HEK293T (cell line): Measurements from ENCODE around the gene NOSTRIN.

Source experiments
- CTCF ChIA-PET: fragments of 350-600 bp; formaldehyde crosslinking; extraction: SDS; loops from one replicate; lab custom pipeline; 2021; ENCODE audit warnings: antibody characterized with exemption, inconsistent platforms; lab: Yijun Ruan, JAX
- POLR2A ChIA-PET: fragments of 350-600 bp; formaldehyde crosslinking; extraction: SDS; loops from one replicate; lab custom pipeline; 2020; ENCODE audit warnings: antibody characterized with exemption, inconsistent platforms; lab: Yijun Ruan, JAX
- DNase-seq: peaks from one replicate; pipeline ENCODE4 v3.0.0; 2012; ENCODE audit warnings: mixed read lengths; ENCODE audit errors: extremely low spot score
- ARNT ChIP-seq: fragments of 450-650 bp; IDR thresholded peaks from 2 replicates; pipeline ENCODE4 v1.6.1; 2017; ENCODE audit warnings: mild to moderate bottlenecking
- BHLHE40 ChIP-seq: fragments of 450-650 bp; IDR thresholded peaks from 2 replicates; pipeline ENCODE4 v1.6.1; 2016; ENCODE audit warnings: mild to moderate bottlenecking, moderate library complexity, borderline replicate concordance
- CTBP1 ChIP-seq: fragments of 450-650 bp; IDR thresholded peaks from 2 replicates; pipeline ENCODE4 v1.6.1; 2016; ENCODE audit warnings: borderline replicate concordance
- ELF4 ChIP-seq: fragments of 450-650 bp; IDR thresholded peaks from 2 replicates; pipeline ENCODE4 v1.6.1; 2017; ENCODE audit warnings: antibody characterized with exemption
- FOXA1 ChIP-seq: fragments of 450-650 bp; IDR thresholded peaks from 2 replicates; pipeline ENCODE4 v1.6.1; 2016; ENCODE audit warnings: mild to moderate bottlenecking
- FOXK2 ChIP-seq: fragments of 450-650 bp; IDR thresholded peaks from 2 replicates; pipeline ENCODE4 v1.6.1; 2016; ENCODE audit warnings: mild to moderate bottlenecking
- FOXM1 ChIP-seq: fragments of 450-650 bp; IDR thresholded peaks from 2 replicates; pipeline ENCODE4 v1.6.1; 2017; ENCODE audit warnings: mild to moderate bottlenecking, borderline replicate concordance
- HDGF ChIP-seq: fragments of 450-650 bp; IDR thresholded peaks from 2 replicates; pipeline ENCODE4 v1.6.1; 2017; ENCODE audit warnings: antibody characterized with exemption, borderline replicate concordance
- L3MBTL2 ChIP-seq: fragments of 450-650 bp; conservative IDR thresholded peaks from 2 replicates; pipeline ENCODE4 v1.6.1; 2016; ENCODE audit warnings: mild to moderate bottlenecking
- LEF1 ChIP-seq: fragments of 450-650 bp; IDR thresholded peaks from 2 replicates; pipeline ENCODE4 v1.6.1; 2017; ENCODE audit warnings: mild to moderate bottlenecking, borderline replicate concordance
- NFRKB ChIP-seq: fragments of 450-650 bp; IDR thresholded peaks from 2 replicates; pipeline ENCODE4 v1.6.1; 2016; ENCODE audit warnings: mild to moderate bottlenecking, moderate library complexity
- SP1 ChIP-seq: fragments of 450-650 bp; IDR thresholded peaks from 2 replicates; pipeline ENCODE4 v1.6.1; 2017
- SUZ12 ChIP-seq: fragments of 450-650 bp; IDR thresholded peaks from 2 replicates; pipeline ENCODE4 v1.6.1; 2016; ENCODE audit warnings: mild to moderate bottlenecking
- TARDBP ChIP-seq: fragments of 450-650 bp; IDR thresholded peaks from 2 replicates; pipeline ENCODE4 v1.6.1; 2016
- ZNF384 ChIP-seq: fragments of 450-650 bp; IDR thresholded peaks from 2 replicates; pipeline ENCODE4 v1.6.1; 2016
- TF ChIP-seq, protein P1 (sequence below): fragments of 450-650 bp; IDR thresholded peaks from 2 replicates; pipeline ENCODE4 v1.6.1; 2016

Gene NOSTRIN, protein sequence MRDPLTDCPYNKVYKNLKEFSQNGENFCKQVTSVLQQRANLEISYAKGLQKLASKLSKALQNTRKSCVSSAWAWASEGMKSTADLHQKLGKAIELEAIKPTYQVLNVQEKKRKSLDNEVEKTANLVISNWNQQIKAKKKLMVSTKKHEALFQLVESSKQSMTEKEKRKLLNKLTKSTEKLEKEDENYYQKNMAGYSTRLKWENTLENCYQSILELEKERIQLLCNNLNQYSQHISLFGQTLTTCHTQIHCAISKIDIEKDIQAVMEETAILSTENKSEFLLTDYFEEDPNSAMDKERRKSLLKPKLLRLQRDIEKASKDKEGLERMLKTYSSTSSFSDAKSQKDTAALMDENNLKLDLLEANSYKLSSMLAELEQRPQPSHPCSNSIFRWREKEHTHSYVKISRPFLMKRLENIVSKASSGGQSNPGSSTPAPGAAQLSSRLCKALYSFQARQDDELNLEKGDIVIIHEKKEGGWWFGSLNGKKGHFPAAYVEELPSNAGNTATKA

DNA sequence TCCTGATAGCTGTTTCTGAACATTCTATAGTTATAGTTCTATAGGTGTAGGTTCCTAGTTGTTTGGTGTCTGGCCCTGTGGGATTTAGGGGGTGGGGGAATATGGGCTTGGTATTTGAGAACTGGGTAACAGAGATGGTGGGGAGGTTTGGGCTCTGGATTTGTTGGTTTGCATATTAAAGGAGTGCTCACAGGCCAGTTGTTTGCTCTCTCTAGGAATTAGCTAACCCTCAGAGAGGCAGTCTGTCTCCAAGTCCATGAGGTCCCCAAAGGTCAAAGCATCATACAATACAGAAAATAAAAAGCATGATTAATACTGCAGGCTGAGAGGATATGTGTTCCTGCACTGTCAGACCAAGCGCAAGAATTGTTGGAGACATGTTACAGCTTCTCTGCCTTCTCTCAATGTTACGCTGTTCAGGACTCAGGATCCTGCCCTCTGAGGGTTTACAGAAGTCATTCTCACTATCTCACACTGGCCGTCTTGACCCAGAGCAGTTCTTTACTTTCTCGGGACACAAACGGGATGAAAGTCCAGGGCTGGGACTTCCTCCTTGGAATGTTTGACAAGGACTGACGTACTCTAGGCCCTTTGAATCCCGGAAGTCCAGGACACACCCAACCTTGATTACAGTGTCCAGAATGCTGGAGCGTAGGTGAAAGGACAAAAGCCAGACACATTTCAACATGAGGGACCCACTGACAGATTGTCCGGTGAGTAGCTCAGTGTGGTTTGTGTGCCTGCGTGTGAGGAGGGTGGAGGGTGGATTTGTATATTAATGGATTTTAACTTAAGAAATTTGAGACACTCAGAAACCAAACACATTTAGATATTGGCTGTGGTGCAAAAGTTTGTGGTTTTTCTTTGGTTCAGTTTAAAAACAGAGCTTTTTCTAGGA, at the start of gene NOSTRIN:
Gene NOSTRIN, plus strand, starts transcription at position 677 of the 898 bp plus-strand sequence. Its CDS starts 10 bp downstream, at position 687.
- no peak for DNase-seq
- TF ChIP-seq NFRKB: no peak
- no peak for TF ChIP-seq FOXM1
- TF ChIP-seq SUZ12: no peak
- no peak for TF ChIP-seq ARNT
- TF ChIP-seq ZNF384: no peak
- CTCF ChIA-PET: no interaction called here
- POLR2A ChIA-PET: no interaction called here

DNA sequence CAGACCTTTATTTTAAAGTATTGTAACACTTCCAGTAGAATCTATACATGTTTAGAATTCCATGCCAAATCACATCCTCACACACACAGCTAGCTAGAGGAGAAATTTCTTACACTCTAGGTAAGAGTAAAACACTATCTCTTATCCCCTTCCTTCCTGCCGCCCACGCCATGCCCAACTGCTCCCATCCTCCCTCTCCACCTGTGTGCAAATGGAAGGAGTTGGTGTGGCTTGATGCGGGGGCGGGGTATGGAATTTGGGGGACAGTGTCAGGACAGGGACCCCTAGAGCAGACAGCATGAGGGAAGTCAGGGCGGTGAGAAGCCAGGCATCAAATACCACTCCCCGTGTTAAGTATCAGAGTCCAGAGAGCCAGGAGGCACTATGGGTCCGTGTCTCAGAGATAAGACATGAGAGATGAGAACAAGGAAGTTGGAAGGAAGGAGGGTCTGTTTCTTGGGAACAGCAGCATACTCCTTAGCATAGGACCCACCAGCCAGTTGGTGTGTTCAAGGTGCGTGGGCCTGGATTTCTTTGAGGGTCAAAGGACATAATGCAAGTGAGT, 48.6 kb upstream of the NOSTRIN start:
- TF ChIP-seq CTBP1: no peak
- no peak for TF ChIP-seq FOXA1
- TF ChIP-seq, protein P1, sequence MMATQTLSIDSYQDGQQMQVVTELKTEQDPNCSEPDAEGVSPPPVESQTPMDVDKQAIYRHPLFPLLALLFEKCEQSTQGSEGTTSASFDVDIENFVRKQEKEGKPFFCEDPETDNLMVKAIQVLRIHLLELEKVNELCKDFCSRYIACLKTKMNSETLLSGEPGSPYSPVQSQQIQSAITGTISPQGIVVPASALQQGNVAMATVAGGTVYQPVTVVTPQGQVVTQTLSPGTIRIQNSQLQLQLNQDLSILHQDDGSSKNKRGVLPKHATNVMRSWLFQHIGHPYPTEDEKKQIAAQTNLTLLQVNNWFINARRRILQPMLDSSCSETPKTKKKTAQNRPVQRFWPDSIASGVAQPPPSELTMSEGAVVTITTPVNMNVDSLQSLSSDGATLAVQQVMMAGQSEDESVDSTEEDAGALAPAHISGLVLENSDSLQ: no peak
- no peak for TF ChIP-seq SUZ12
- no peak for TF ChIP-seq FOXM1
- no peak for TF ChIP-seq L3MBTL2
- TF ChIP-seq BHLHE40: no peak
- no peak for TF ChIP-seq ZNF384
- TF ChIP-seq LEF1: no peak
- TF ChIP-seq TARDBP: no peak
- no peak for TF ChIP-seq HDGF
- TF ChIP-seq ELF4: no peak
- TF ChIP-seq NFRKB: no peak
- no peak for TF ChIP-seq FOXK2
- POLR2A ChIA-PET: no interaction called here
- CTCF ChIA-PET: no interaction called here
- no peak for DNase-seq

DNA sequence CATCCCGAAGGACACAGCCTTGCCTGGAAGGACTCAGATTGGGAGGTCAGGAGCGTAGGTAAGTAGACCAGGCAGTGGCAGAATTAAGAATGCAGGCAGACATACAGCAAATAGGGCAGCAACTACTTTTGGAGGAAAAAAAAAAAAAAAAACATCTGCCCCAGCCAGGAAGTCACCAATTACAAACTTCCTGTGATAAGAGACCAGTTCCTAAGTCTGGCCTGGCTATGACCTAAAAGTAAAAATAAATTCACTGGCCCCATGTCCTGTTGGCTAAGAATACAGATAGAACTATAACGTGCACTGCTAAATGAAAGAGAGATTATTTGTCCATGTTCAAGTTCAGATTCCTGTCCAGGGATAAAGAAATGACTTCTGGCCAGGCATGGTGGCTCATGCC, 45.2 kb upstream of the NOSTRIN start:
- ChIA-PET CTCF (interaction anchor here (1.1 to 1.6 kb wide), 2 partner anchors 410 to 421 kb away, joined by 3 read pairs; no protein-coding TSS in a partner anchor), POLR2A (no interaction called here)
- DNase-seq: no peak
- TF ChIP-seq ELF4 (no peak), SUZ12 (no peak), ZNF384 (no peak), SP1 (no peak), FOXA1 (no peak), HDGF (no peak), FOXK2 (no peak), ARNT (no peak)

DNA sequence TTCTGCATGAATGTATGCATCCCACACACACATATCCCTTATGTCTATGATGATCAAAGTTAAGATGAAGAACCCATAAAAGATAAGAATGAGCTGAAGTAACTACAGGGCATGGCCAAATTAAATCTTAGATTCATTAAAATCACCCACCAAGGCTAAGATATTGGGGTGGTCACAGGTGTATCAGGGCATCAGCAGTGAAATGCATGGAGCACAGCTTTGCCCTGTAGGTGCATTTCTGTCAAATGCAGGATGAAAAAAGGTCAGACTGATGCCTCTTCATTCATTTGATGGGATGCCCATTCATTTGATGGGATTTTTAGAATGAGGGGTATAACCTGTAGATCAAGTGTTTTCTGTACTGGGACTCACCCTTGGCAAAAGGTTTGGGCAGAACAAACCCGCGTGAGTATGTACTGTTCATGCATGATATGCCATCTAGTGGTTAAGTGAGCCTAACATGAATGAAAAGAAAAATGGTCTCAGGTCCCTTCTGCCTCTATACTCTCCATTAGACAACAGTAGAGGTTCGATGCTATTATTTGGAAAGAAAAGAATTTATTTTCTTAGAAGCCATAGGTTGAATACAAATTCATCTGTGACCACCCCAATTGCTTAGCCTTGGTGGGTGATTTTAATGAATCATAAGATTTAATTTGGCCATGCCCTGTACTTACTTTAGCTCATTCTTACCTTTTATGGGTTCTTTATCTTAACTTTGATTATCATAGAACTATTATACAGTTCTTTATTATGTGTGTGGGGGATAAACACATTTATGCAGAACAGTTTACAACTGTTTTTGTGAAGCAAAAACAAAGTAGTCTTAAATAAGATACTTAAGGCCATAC, 43.2 kb upstream of the NOSTRIN start:
- DNase-seq: peak; percentile 56
- POLR2A ChIA-PET: no interaction called here
- CTCF ChIA-PET: interaction anchor here (1.5 kb wide), 1 partner anchor 413 kb away, joined by 7 read pairs; no protein-coding TSS in a partner anchor

DNA sequence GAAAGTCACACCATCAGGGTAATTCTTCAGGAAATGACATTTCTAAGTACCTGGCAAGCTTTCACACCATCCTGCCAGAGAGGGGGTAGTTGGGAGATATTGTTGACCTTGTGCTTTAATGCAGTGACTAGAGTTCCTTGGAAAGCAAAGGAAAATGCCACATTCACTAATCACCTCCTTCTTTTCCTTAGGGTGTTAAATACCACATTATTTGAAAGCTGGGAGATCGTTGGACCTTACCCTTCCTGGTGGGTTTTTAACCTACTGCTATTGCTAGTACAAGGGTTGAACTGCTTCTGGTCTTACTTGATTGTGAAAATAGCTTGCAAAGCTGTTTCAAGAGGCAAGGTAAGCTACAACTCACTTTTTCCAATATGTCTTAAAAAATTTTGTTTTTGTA, 37.0 kb upstream of the NOSTRIN start:
- DNase-seq: no peak
- no peak for TF ChIP-seq ELF4
- TF ChIP-seq TARDBP: no peak
- ChIA-PET POLR2A (no interaction called here), CTCF (no interaction called here)

More for the DNA sequence above, 43.2 kb upstream of the NOSTRIN start:
- no peak for TF ChIP-seq SP1
- no peak for TF ChIP-seq BHLHE40
- no peak for TF ChIP-seq LEF1
- TF ChIP-seq, protein P1: no peak
- TF ChIP-seq HDGF: no peak
- TF ChIP-seq FOXK2: no peak
- no peak for TF ChIP-seq NFRKB
- no peak for TF ChIP-seq FOXA1
- no peak for TF ChIP-seq ELF4
- no peak for TF ChIP-seq CTBP1
- no peak for TF ChIP-seq L3MBTL2
- no peak for TF ChIP-seq FOXM1

DNA sequence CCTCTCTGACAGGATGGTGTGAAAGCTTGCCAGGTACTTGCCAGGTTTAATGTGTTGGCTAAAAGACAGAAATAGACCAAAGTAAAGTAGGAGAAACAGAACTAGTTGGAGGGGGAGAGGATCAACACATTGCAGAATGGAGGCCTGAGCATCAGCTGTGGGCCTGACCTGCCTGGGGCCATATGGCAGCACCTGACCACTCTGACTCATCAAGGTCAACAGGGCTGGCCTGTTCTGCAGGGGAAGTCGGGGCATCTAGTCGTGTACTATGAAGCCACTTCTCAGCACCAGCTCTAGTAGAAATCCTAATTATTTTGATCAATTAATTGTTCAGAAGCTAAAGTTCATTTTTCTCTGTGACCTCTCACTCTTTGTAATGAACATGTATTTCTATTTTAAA, 35.8 kb upstream of the NOSTRIN start:
- TF ChIP-seq TARDBP (no peak), BHLHE40 (no peak), FOXK2 (no peak), SP1 (no peak), FOXM1 (no peak), L3MBTL2 (no peak), ARNT (no peak), ELF4 (no peak), FOXA1 (no peak), NFRKB (no peak), CTBP1 (no peak), LEF1 (no peak), HDGF (no peak), ZNF384 (no peak), SUZ12 (no peak)
- TF ChIP-seq, protein P1: no peak
- ChIA-PET POLR2A (no interaction called here), CTCF (no interaction called here)
- no peak for DNase-seq
